ENCODE data around the gene ZCWPW1.

DNA sequence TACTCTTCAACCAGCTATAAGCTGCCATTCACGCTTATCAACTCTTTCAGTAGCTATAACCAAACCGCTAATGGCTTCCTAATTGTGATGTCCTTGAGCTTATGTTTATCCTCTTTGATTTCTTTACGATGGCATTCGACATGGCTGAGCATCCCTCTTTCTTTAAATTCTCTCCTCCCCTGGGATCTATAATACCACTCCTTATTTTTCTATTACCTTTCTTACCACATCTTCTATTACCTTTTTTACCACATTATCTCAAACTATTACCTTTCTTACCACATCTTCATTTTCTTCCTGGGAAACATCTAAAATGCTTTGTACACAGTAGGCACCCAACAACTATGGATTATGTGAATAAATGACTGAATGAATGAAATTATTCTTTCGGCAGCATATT, 13.1 kb downstream of the ZCWPW1 start:
- TF ChIP-seq, protein P1, sequence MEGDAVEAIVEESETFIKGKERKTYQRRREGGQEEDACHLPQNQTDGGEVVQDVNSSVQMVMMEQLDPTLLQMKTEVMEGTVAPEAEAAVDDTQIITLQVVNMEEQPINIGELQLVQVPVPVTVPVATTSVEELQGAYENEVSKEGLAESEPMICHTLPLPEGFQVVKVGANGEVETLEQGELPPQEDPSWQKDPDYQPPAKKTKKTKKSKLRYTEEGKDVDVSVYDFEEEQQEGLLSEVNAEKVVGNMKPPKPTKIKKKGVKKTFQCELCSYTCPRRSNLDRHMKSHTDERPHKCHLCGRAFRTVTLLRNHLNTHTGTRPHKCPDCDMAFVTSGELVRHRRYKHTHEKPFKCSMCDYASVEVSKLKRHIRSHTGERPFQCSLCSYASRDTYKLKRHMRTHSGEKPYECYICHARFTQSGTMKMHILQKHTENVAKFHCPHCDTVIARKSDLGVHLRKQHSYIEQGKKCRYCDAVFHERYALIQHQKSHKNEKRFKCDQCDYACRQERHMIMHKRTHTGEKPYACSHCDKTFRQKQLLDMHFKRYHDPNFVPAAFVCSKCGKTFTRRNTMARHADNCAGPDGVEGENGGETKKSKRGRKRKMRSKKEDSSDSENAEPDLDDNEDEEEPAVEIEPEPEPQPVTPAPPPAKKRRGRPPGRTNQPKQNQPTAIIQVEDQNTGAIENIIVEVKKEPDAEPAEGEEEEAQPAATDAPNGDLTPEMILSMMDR (conservative IDR thresholded peaks at IDR 0.05 in 1 of 2, IDR thresholded peaks at IDR 0.05 in 1 of 2; ENCODE audit: extremely low read depth in 1 of 2, insufficient read depth in 1 of 2, low read depth in 1 of 2, low read length in 2 of 2): no peak
- no peak for TF ChIP-seq EZH2 (IDR thresholded peaks at IDR 0.05; ENCODE audit: borderline replicate concordance, low read length)
